ENCODE results near the gene RBBP8NL. TPM values are rescaled to one million over a fixed set of nuclear protein-coding genes. Genes with fewer than 3 reads are reported as not detected.
A peak's percentile ranks its signal among the peaks of the same experiment; 100 is the strongest.

Gene RBBP8NL
- total and polyA plus RNA-seq, 2 of the 8 experiments (the other 6 are each of a cell fraction or from before 2014, with no cell fraction given) = 0.43 to 0.48 TPM

- Histone ChIP-seq H2AFZ (ENCODE audit: low read length) (no peak overlapping the region), H3K9me3 (ENCODE audit: insufficient read depth in 2 of 2, low read depth in 1 of 2, low read length in 1 of 2) (no peaks in the 10 kb centered on the region), H3K4ac (replicated peaks; ENCODE audit: insufficient read length, low read depth, low read length) (no peak overlapping the region), H3K79me1 (ENCODE audit: low read depth, low read length) (peaks cover 15% of the 10 kb centered on the region), H3K14ac (ENCODE audit: insufficient read length) (no peak overlapping the region), H3K4me3 (ENCODE audit: extremely low read depth in 1 of 4, insufficient read depth in 2 of 4, low read depth in 3 of 4, low read length in 4 of 4) (no peak overlapping the region), H2BK5ac (ENCODE audit: low read depth, low read length) (peak overlapping the region; percentile 99), H2AK5ac (ENCODE audit: low read depth, low read length) (peak overlapping the region; percentile 93), H3K4me2 (ENCODE audit: insufficient read depth in 1 of 2, low read depth in 2 of 2, low read length in 2 of 2) (peak overlapping the region; percentile 3 to 84; a peak in 2 of 4 replicates), H4K91ac (replicated peaks; ENCODE audit: insufficient read length, low read length) (peak overlapping the region; percentile 96), H2BK120ac (replicated peaks; ENCODE audit: low read depth, low read length) (peak overlapping the region; percentile 81), H3K18ac (ENCODE audit: extremely low read depth, low read length) (peak overlapping the region; percentile 99), H2BK15ac (ENCODE audit: low read length) (peak overlapping the region; percentile 97), H3K9ac (replicated peaks in 1 of 4; ENCODE audit: extremely low read depth in 1 of 4, low read depth in 3 of 4, low read length in 3 of 4) (peak overlapping the region in 1 of 4 experiments; percentile 14; a peak in 3 of 7 replicates), H3K23me2 (ENCODE audit: low read depth, low read length) (peaks cover 11% of the 10 kb centered on the region), H3K23ac (ENCODE audit: insufficient read length) (no peak overlapping the region), H3K27me3 (replicated peaks in 1 of 4; ENCODE audit: control insufficient read depth in 3 of 4, extremely low read depth in 1 of 4, insufficient read depth in 3 of 4, low read length in 3 of 4) (no peaks in the 10 kb centered on the region), H3K79me2 (ENCODE audit: control insufficient read depth in 1 of 2, insufficient read depth in 2 of 2, low read length in 2 of 2) (peaks cover 13 to 66% of the 10 kb centered on the region in 2 experiments; a peak in 3 of 4 replicates), H3K36me3 (ENCODE audit: control insufficient read depth in 2 of 4, insufficient read depth in 4 of 4, low read length in 3 of 4) (peaks cover 0 to 19% (median 2%) of the 10 kb centered on the region in 4 experiments; a peak in 3 of 8 replicates), H2BK20ac (ENCODE audit: low read length) (peak overlapping the region; percentile 86; the same call in 1 of the 2 replicates), H4K8ac (ENCODE audit: extremely low read depth, insufficient read depth, low read length) (peak overlapping the region; percentile 94), H4K20me1 (replicated peaks in 1 of 2; ENCODE audit: control insufficient read depth in 1 of 2, insufficient read depth in 2 of 2, low read length in 2 of 2) (peaks cover 7 to 15% of the 10 kb centered on the region in 2 experiments), H3K56ac (replicated peaks; ENCODE audit: insufficient read length, low read depth, low read length) (no peak overlapping the region), H3K4me1 (replicated peaks in 1 of 4; ENCODE audit: control insufficient read depth in 3 of 4, insufficient read depth in 4 of 4, low read length in 3 of 4) (peaks cover 10 to 75% (median 66%) of the 10 kb centered on the region in 4 experiments), H3K27ac (ENCODE audit: low read depth, low read length) (peak overlapping the region; percentile 92), H4K5ac (ENCODE audit: insufficient read length, low read depth, low read length) (peak overlapping the region; percentile 29), H2BK12ac (ENCODE audit: low read depth, low read length) (peak overlapping the region; percentile 100)
- ChIA-PET POLR2A (ENCODE audit: partially characterized antibody) (interaction anchor here (0.6 to 12.6 kb wide), 13 partner anchors 8 to 59 kb away, joined by 3 to 213 read pairs (median 14); partner anchors contain the start of genes ADRM1 and RPS21), CTCF (ENCODE audit: partially characterized antibody) (interaction anchor here (0.6 to 10.9 kb wide), 11 partner anchors 13 to 1013 kb away, joined by 3 to 212 read pairs (median 5); partner anchors contain the start of gene RPS21)
- FAIRE-seq (no peak), DNase-seq (ENCODE audit: low read depth in 1 of 2, low spot score in 2 of 2) (peak in 1 of 2 experiments; percentile 62)
- 72% methylated on average over 18 of the region's 20 CpGs; no CpG with 5 or more reads in 1 of the 2 experiments for WGBS, 2 experiments (ENCODE audit: extremely low coverage in 1 of 2, insufficient coverage in 1 of 2, insufficient read length in 1 of 2, insufficient replicate concordance in 2 of 2, low coverage in 1 of 2, low lambda C conversion rate in 2 of 2, missing lambda C conversion rate in 1 of 2)
- TF ChIP-seq KDM1A (IDR thresholded peaks at IDR 0.05; ENCODE audit: borderline replicate concordance, low read length) = peak; percentile 67; the same call in 1 of the 2 replicates
- peak; percentile 44; the same call in 1 of the 2 replicates for TF ChIP-seq MAX (IDR thresholded peaks at IDR 0.05)
- no peak for TF ChIP-seq SP1 (IDR thresholded peaks at IDR 0.05; ENCODE audit: low read depth, low read length)
- peak in 2 of 3 experiments; percentile 3 to 11; a peak in 2 of 4 replicates for TF ChIP-seq CTCF (IDR thresholded peaks at IDR 0.05; ENCODE audit: control extremely low read depth in 1 of 3, insufficient read depth in 1 of 3, low read depth in 1 of 3, low read length in 3 of 3)
- TF ChIP-seq RAD21 (IDR thresholded peaks at IDR 0.05 in 1 of 2, conservative IDR thresholded peaks at IDR 0.05 in 1 of 2; ENCODE audit: low read depth in 2 of 2, low read length in 2 of 2) = peak in 1 of 2 experiments; percentile 44; a peak in 2 of 4 replicates
- TF ChIP-seq POLR2A (IDR thresholded peaks at IDR 0.05; ENCODE audit: control extremely low read depth in 1 of 2, low read depth in 2 of 2, low read length in 2 of 2) = 0 out of 3 replicates have a peak, but pooled peaks of 1 of the 2 experiments have one; percentile 41
- TF ChIP-seq SIX5 (IDR thresholded peaks at IDR 0.05; ENCODE audit: low read depth, low read length) = no peak
These were observed 64.1 kb downstream of the RBBP8NL start for GRCh38 chr20:62362991-62363919.

Measured in H1 (cell line).